Fibroblast of mammary gland (primary cell): Measurements from ENCODE around the gene DNAJA4.

Experiments used
- DNase-seq: peaks from one replicate; pipeline ENCODE4 v3.0.0-alpha.2; 2010; ENCODE audit warnings: low read depth
- H3K4me3 ChIP-seq: 2 replicates; pipeline ENCODE4 v1.5.1; 2011; ENCODE audit warnings: low read depth, mild to moderate bottlenecking, low read length, moderate library complexity; ENCODE audit not compliant: control insufficient read depth
- CTCF ChIP-seq: conservative IDR thresholded peaks from 2 replicates; pipeline ENCODE4 v1.5.1; 2011; ENCODE audit warnings: low read depth, low read length, inconsistent platforms; ENCODE audit not compliant: control insufficient read depth, insufficient read depth

DNAJA4 gene

GRCh38 chr15:78234515-78235040 lies 29.8 kb upstream of the DNAJA4 start, which contains the start of gene ACSBG1:
Gene ACSBG1 (minus strand): TSS chr15:78234565. CDS start chr15:78234501, 64 bp downstream.
- H3K4me3 ChIP-seq: no peak within 1 kb of the TSS
- TF ChIP-seq CTCF: no peak
- no peak for DNase-seq

GRCh38 chr15:78236491-78236890 lies 27.9 kb upstream of the DNAJA4 start:
- DNase-seq: no peak
- H3K4me3 ChIP-seq: no peak overlapping the region
- TF ChIP-seq CTCF: no peak

- TF ChIP-seq CTCF: no peak
- no peak for DNase-seq
- H3K4me3 ChIP-seq: no peak overlapping the region
Observed at GRCh38 chr15:78237146-78237545, 27.2 kb upstream of the DNAJA4 start.

GRCh38 chr15:78239811-78240210 lies 24.6 kb upstream of the DNAJA4 start:
- no peak for DNase-seq
- TF ChIP-seq CTCF: no peak
- no peak overlapping the region for H3K4me3 ChIP-seq

- peak; percentile 65 for DNase-seq
- peak; percentile 76 for TF ChIP-seq CTCF
- no peak overlapping the region for H3K4me3 ChIP-seq
Observed at GRCh38 chr15:78241017-78241416, 23.3 kb upstream of the DNAJA4 start.

GRCh38 chr15:78242128-78242527 lies 22.2 kb upstream of the DNAJA4 start:
- TF ChIP-seq CTCF: peak; percentile 52
- no peak overlapping the region for H3K4me3 ChIP-seq
- DNase-seq: peak; percentile 7

- no peak for TF ChIP-seq CTCF
- H3K4me3 ChIP-seq: no peak overlapping the region
- no peak for DNase-seq
Observed at GRCh38 chr15:78243058-78243457, 21.3 kb upstream of the DNAJA4 start.
